Measurements from ENCODE around the gene SNRPD3. TPM values are rescaled to one million over a fixed set of nuclear protein-coding genes. Genes with fewer than 3 reads are reported as not detected.
A peak's percentile ranks its signal among the peaks of the same experiment; 100 is the strongest.

SNRPD3 gene
- total RNA-seq, 2 experiments from 2014 or later: 158 to 166 TPM

- no peaks in the 10 kb centered on the region for H3K9me3 Mint-ChIP-seq
- DNase-seq: peak; percentile 36
- peak within 1 kb of the TSS; percentile 97 for H3K4me3 Mint-ChIP-seq
- peaks cover 36% of the 10 kb centered on the region for H3K36me3 Mint-ChIP-seq (ENCODE audit: low read depth)
- no peaks in the 10 kb centered on the region for H3K27me3 Mint-ChIP-seq (ENCODE audit: low read depth)
- peak within 1 kb of the TSS; percentile 100 for H3K27ac Mint-ChIP-seq
- CTCF ChIA-PET: interaction anchor here (0.7 to 2.2 kb wide), 2 partner anchors 29 to 32 kb away, joined by 3 to 5 read pairs; no protein-coding TSS in a partner anchor
- H3K4me1 Mint-ChIP-seq (ENCODE audit: low read depth): peaks cover 44% of the 10 kb centered on the region
- intact Hi-C loops (cut with micrococcal nuclease): loop anchor here (1.0 to 5.0 kb wide), 10 partner anchors 48 to 847 kb away; partner anchors contain the start of genes CABIN1, GGT1, MIF and SMARCB1
Observed at GRCh38 chr22:24554313-24555164, 1.3 kb upstream of the SNRPD3 start, which contains the start of gene GUCD1. GUCD1 (minus strand) TSS chr22:24555138; CDS start chr22:24554991, 147 bp downstream.

- intact Hi-C loops (cut with micrococcal nuclease): loop anchor here (5.0 kb wide), 2 partner anchors 43 to 852 kb away; partner anchors contain the start of gene GGT1
- CTCF ChIA-PET: no interaction called here
- Mint-ChIP-seq H3K4me1 (ENCODE audit: low read depth) (peaks cover 62% of the 10 kb centered on the region), H3K27me3 (ENCODE audit: low read depth) (no peaks in the 10 kb centered on the region), H3K27ac (no peak overlapping the region), H3K9me3 (no peaks in the 10 kb centered on the region), H3K36me3 (ENCODE audit: low read depth) (peaks cover 43% of the 10 kb centered on the region), H3K4me3 (no peak overlapping the region)
- DNase-seq: no peak
Observed at GRCh38 chr22:24559471-24559870, 3.7 kb downstream of the SNRPD3 start.

DNA sequence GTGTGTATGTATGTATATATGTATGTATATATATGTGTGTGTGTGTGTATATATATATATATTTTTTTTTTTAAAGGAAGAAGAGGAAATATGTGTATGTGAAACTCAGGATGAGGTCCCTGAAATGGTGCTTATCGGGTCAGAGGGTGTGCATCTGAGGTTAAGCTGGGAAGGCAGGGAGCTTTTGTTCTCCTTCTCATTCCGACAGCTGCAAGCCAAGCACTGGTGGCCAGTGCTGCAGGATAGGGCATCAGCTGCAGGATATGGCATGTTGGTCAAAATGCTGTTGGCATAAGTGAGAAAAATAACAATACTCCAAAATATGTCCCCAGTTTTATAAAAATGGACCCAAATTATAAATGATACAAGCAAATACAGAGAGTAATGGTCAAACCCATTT is 7.4 kb downstream of the SNRPD3 start:
- Mint-ChIP-seq H3K36me3 (ENCODE audit: low read depth) (peaks cover 32% of the 10 kb centered on the region), H3K9me3 (no peaks in the 10 kb centered on the region), H3K27ac (no peak overlapping the region), H3K4me3 (no peak overlapping the region), H3K4me1 (ENCODE audit: low read depth) (peaks cover 54% of the 10 kb centered on the region), H3K27me3 (ENCODE audit: low read depth) (no peaks in the 10 kb centered on the region)
- DNase-seq: no peak
- CTCF ChIA-PET: no interaction called here
- intact Hi-C loops (cut with micrococcal nuclease): no loop called here

GRCh38 chr22:24564376-24565058 is 8.7 kb downstream of the SNRPD3 start:
- CTCF ChIA-PET: interaction anchor here (0.5 kb wide), 1 partner anchor 432 kb away, joined by 3 read pairs; no protein-coding TSS in a partner anchor
- no peaks in the 10 kb centered on the region for H3K27me3 Mint-ChIP-seq (ENCODE audit: low read depth)
- no peaks in the 10 kb centered on the region for H3K9me3 Mint-ChIP-seq
- H3K27ac Mint-ChIP-seq: peak overlapping the region; percentile 4
- peaks cover 24% of the 10 kb centered on the region for H3K36me3 Mint-ChIP-seq (ENCODE audit: low read depth)
- H3K4me1 Mint-ChIP-seq (ENCODE audit: low read depth): peaks cover 41% of the 10 kb centered on the region
- no peak for DNase-seq
- no peak overlapping the region for H3K4me3 Mint-ChIP-seq
- intact Hi-C loops (cut with micrococcal nuclease): no loop called here

- Mint-ChIP-seq H3K4me1 (ENCODE audit: low read depth) (peaks cover 38% of the 10 kb centered on the region), H3K27me3 (ENCODE audit: low read depth) (no peaks in the 10 kb centered on the region), H3K27ac (peak overlapping the region; percentile 21), H3K9me3 (no peaks in the 10 kb centered on the region), H3K36me3 (ENCODE audit: low read depth) (peaks cover 29% of the 10 kb centered on the region), H3K4me3 (no peak overlapping the region)
- intact Hi-C loops (cut with micrococcal nuclease): no loop called here
- no peak for DNase-seq
- CTCF ChIA-PET: no interaction called here
Observed at GRCh38 chr22:24565077-24565476, 9.3 kb downstream of the SNRPD3 start.

GRCh38 chr22:24566899-24567511 is 11.2 kb downstream of the SNRPD3 start:
- Mint-ChIP-seq H3K4me3 (no peak overlapping the region), H3K9me3 (no peaks in the 10 kb centered on the region), H3K4me1 (ENCODE audit: low read depth) (peaks cover 28% of the 10 kb centered on the region), H3K36me3 (ENCODE audit: low read depth) (peaks cover 33% of the 10 kb centered on the region), H3K27ac (no peak overlapping the region), H3K27me3 (ENCODE audit: low read depth) (no peaks in the 10 kb centered on the region)
- no peak for DNase-seq
- CTCF ChIA-PET: no interaction called here
- intact Hi-C loops (cut with micrococcal nuclease): no loop called here

DNA sequence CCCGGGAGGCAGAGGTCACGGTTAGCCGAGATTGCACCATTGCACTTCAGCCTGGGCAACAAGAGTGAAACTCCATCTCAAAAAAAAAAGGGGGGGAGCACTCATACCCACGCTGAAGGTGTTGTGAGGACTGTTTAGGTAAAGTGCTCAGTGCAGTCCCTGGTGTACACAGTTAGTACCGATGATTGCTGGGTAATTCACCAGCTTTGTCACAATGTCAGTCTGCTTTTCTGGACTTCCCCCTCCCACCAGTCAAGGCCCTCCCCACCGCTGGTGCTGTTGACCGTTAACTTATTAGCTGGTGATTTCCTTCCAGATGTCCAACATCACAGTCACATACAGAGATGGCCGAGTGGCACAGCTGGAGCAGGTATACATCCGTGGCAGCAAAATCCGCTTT is 11.9 kb downstream of the SNRPD3 start:
- intact Hi-C loops (cut with micrococcal nuclease): no loop called here
- Mint-ChIP-seq H3K27me3 (ENCODE audit: low read depth) (no peaks in the 10 kb centered on the region), H3K4me1 (ENCODE audit: low read depth) (peaks cover 23% of the 10 kb centered on the region), H3K9me3 (no peaks in the 10 kb centered on the region), H3K36me3 (ENCODE audit: low read depth) (peaks cover 36% of the 10 kb centered on the region), H3K27ac (no peak overlapping the region), H3K4me3 (no peak overlapping the region)
- DNase-seq: no peak
- CTCF ChIA-PET: no interaction called here

DNA sequence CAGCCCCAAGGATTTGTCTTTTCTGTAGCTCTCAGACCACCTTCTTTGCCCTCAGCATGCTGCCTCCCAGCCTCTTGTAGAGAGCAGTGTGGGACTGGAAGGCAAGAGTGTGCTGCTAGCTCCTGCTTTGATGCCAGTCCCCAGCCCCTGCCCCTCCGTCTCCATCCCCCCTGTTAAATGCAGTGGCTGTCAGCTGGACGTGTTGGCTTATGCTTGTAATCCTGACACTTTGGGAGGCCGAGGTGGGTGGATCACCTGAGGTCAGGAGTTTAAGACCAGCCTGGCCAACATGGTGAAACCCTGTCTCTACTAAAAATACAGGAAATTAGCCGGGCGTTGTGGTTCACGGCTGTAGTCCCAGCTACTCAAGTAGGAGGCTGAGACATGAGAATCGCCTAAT is 15.5 kb downstream of the SNRPD3 start:
- Mint-ChIP-seq H3K36me3 (ENCODE audit: low read depth) (peaks cover 41% of the 10 kb centered on the region), H3K27ac (no peak overlapping the region), H3K27me3 (ENCODE audit: low read depth) (no peaks in the 10 kb centered on the region), H3K4me3 (no peak overlapping the region), H3K4me1 (ENCODE audit: low read depth) (no peaks in the 10 kb centered on the region), H3K9me3 (no peaks in the 10 kb centered on the region)
- intact Hi-C loops (cut with micrococcal nuclease): no loop called here
- CTCF ChIA-PET: no interaction called here
- DNase-seq: no peak

- peaks cover 25% of the 10 kb centered on the region for H3K36me3 Mint-ChIP-seq (ENCODE audit: low read depth)
- intact Hi-C loops (cut with micrococcal nuclease): no loop called here
- no peak overlapping the region for H3K4me3 Mint-ChIP-seq
- CTCF ChIA-PET: no interaction called here
- no peak for DNase-seq
- no peaks in the 10 kb centered on the region for H3K4me1 Mint-ChIP-seq (ENCODE audit: low read depth)
- no peak overlapping the region for H3K27ac Mint-ChIP-seq
- no peaks in the 10 kb centered on the region for H3K9me3 Mint-ChIP-seq
- H3K27me3 Mint-ChIP-seq (ENCODE audit: low read depth): no peaks in the 10 kb centered on the region
Observed at GRCh38 chr22:24576778-24577177, 21.0 kb downstream of the SNRPD3 start.

GRCh38 chr22:24578355-24579257 is 22.8 kb downstream of the SNRPD3 start:
- Mint-ChIP-seq H3K4me1 (ENCODE audit: low read depth) (no peaks in the 10 kb centered on the region), H3K27ac (peak overlapping the region; percentile 28), H3K36me3 (ENCODE audit: low read depth) (peaks cover 13% of the 10 kb centered on the region), H3K4me3 (no peak overlapping the region), H3K9me3 (no peaks in the 10 kb centered on the region), H3K27me3 (ENCODE audit: low read depth) (no peaks in the 10 kb centered on the region)
- intact Hi-C loops (cut with micrococcal nuclease): no loop called here
- CTCF ChIA-PET: no interaction called here
- DNase-seq: no peak

GRCh38 chr22:24579258-24579601 is 23.4 kb downstream of the SNRPD3 start:
- intact Hi-C loops (cut with micrococcal nuclease): no loop called here
- no peak for DNase-seq
- H3K4me1 Mint-ChIP-seq (ENCODE audit: low read depth): no peaks in the 10 kb centered on the region
- no peaks in the 10 kb centered on the region for H3K27me3 Mint-ChIP-seq (ENCODE audit: low read depth)
- H3K27ac Mint-ChIP-seq: no peak overlapping the region
- H3K9me3 Mint-ChIP-seq: no peaks in the 10 kb centered on the region
- CTCF ChIA-PET: no interaction called here
- H3K36me3 Mint-ChIP-seq (ENCODE audit: low read depth): peaks cover 12% of the 10 kb centered on the region
- no peak overlapping the region for H3K4me3 Mint-ChIP-seq

GRCh38 chr22:24580276-24580675 is 24.5 kb downstream of the SNRPD3 start:
- H3K4me3 Mint-ChIP-seq: no peak overlapping the region
- CTCF ChIA-PET: no interaction called here
- no peak overlapping the region for H3K27ac Mint-ChIP-seq
- no peaks in the 10 kb centered on the region for H3K9me3 Mint-ChIP-seq
- H3K4me1 Mint-ChIP-seq (ENCODE audit: low read depth): no peaks in the 10 kb centered on the region
- DNase-seq: no peak
- peaks cover 6% of the 10 kb centered on the region for H3K36me3 Mint-ChIP-seq (ENCODE audit: low read depth)
- H3K27me3 Mint-ChIP-seq (ENCODE audit: low read depth): no peaks in the 10 kb centered on the region
- intact Hi-C loops (cut with micrococcal nuclease): no loop called here
